ENCODE data around the gene RNF123.

RNF123 gene

GRCh38 chr3:49689046-49689907 lies at the start of gene RNF123, which contains the start of gene MST1:
TSS of gene RNF123 (plus strand) at chr3:49689557. CDS start at chr3:49691166, 1,609 bp downstream.
TSS of gene MST1 (minus strand) at chr3:49689474. CDS start at chr3:49688691, 783 bp downstream.
- DNase-seq: no peak

- DNase-seq: no peak
These were observed 48.1 kb upstream of the RNF123 start for GRCh38 chr3:49641292-49641691.

GRCh38 chr3:49641921-49642707 lies 47.2 kb upstream of the RNF123 start:
- DNase-seq: no peak

GRCh38 chr3:49642708-49643145 lies 46.6 kb upstream of the RNF123 start:
- DNase-seq: no peak

- DNase-seq: no peak
These were observed 44.7 kb upstream of the RNF123 start for GRCh38 chr3:49644684-49645083.

GRCh38 chr3:49646236-49646635 lies 43.1 kb upstream of the RNF123 start:
- no peak for DNase-seq

- no peak for DNase-seq
These were observed 41.6 kb upstream of the RNF123 start for GRCh38 chr3:49647741-49648140.

GRCh38 chr3:49648354-49649019 lies 40.9 kb upstream of the RNF123 start:
- no peak for DNase-seq

- DNase-seq: no peak
These were observed 39.8 kb upstream of the RNF123 start for GRCh38 chr3:49649576-49649975.

GRCh38 chr3:49650177-49650576 lies 39.2 kb upstream of the RNF123 start:
- DNase-seq: no peak

GRCh38 chr3:49650637-49651036 lies 38.7 kb upstream of the RNF123 start:
- DNase-seq: no peak

- DNase-seq: no peak
These were observed 37.0 kb upstream of the RNF123 start for GRCh38 chr3:49652218-49652902.

GRCh38 chr3:49652903-49653415 lies 36.4 kb upstream of the RNF123 start:
- no peak for DNase-seq

- no peak for DNase-seq
These were observed 35.7 kb upstream of the RNF123 start for GRCh38 chr3:49653621-49654020.

- no peak for DNase-seq
These were observed 35.1 kb upstream of the RNF123 start for GRCh38 chr3:49654176-49654825.

GRCh38 chr3:49654955-49655556 lies 34.3 kb upstream of the RNF123 start:
- DNase-seq: no peak

GRCh38 chr3:49655731-49656285 lies 33.5 kb upstream of the RNF123 start:
- no peak for DNase-seq

GRCh38 chr3:49656541-49657112 lies 32.7 kb upstream of the RNF123 start:
- DNase-seq: no peak

GRCh38 chr3:49657208-49657915 lies 32.0 kb upstream of the RNF123 start:
- DNase-seq: no peak

- no peak for DNase-seq
These were observed 30.6 kb upstream of the RNF123 start for GRCh38 chr3:49658711-49659110.

Data from bone marrow (tissue), 2 donors.